WTC11 (cell line): ENCODE data around the gene C5orf24. TPM values are rescaled to one million over a fixed set of nuclear protein-coding genes. Genes with fewer than 3 reads are reported as not detected.

Experiments
- ATAC-seq: fragments of 200-7000 bp; cut with Tn5 transposase; 2 replicates; pipeline ENCODE4 v1.10.0; 2021; ENCODE audit warnings: mild to moderate bottlenecking, moderate library complexity
- Bru-seq: library from RNA; stranded (reverse); fragments of 400-500 nt; gene quantifications from one replicate; lab custom pipeline; 2021; lab: Mats Ljungman, UMichigan
- CTCF ChIA-PET: fragments of 300-600 bp; sonication (Branson Sonifier 250); formaldehyde crosslinking; loops from one replicate; lab custom pipeline; 2021; ENCODE audit warnings: antibody characterized with exemption; lab: Charles Lee
- POLR2A ChIA-PET: fragments of 350-600 bp; sonication (Branson Sonifier 250); formaldehyde crosslinking; loops from one replicate; lab custom pipeline; 2021; ENCODE audit warnings: antibody characterized with exemption; lab: Charles Lee
- DNase-seq: peaks from one replicate; pipeline ENCODE4 v3.0.0; 2021; ENCODE audit warnings: low spot score
- H3K27ac Mint-ChIP-seq: 2 replicates; pipeline ENCODE4 v1.8.0; 2021; ENCODE audit warnings: mixed read lengths
- H3K27me3 Mint-ChIP-seq: 2 replicates; pipeline ENCODE4 v1.8.0; 2021; ENCODE audit warnings: low read depth, mild to moderate bottlenecking, moderate library complexity, mixed read lengths
- H3K36me3 Mint-ChIP-seq: 2 replicates; pipeline ENCODE4 v1.8.0; 2021; ENCODE audit warnings: mixed read lengths
- H3K4me1 Mint-ChIP-seq: 2 replicates; pipeline ENCODE4 v1.8.0; 2022; ENCODE audit warnings: mixed read lengths
- H3K4me3 Mint-ChIP-seq: 2 replicates; pipeline ENCODE4 v1.8.0; 2021; ENCODE audit warnings: mild to moderate bottlenecking, moderate library complexity, mixed read lengths
- H3K9me3 Mint-ChIP-seq: 2 replicates; pipeline ENCODE4 v1.8.0; 2021; ENCODE audit warnings: mixed read lengths
- ATF1 ChIP-seq: sonication (generic); formaldehyde crosslinking; IDR thresholded peaks from 2 replicates; pipeline ENCODE4 v1.8.1; 2023; ENCODE audit warnings: mild to moderate bottlenecking, moderate library complexity, missing genetic modification reagents
- FOXJ3 ChIP-seq: sonication (generic); formaldehyde crosslinking; IDR thresholded peaks from 2 replicates; pipeline ENCODE4 v1.9.0; 2021; ENCODE audit warnings: missing genetic modification reagents, mild to moderate bottlenecking, borderline replicate concordance
- JUN ChIP-seq: sonication (generic); formaldehyde crosslinking; IDR thresholded peaks from 2 replicates; pipeline ENCODE4 v1.8.0; 2023; ENCODE audit warnings: mild to moderate bottlenecking, missing genetic modification reagents
- MXD4 ChIP-seq: fragments of 250-450 bp; sonication (Bioruptor Pico); IDR thresholded peaks from 2 replicates; pipeline ENCODE4 v1.8.0; 2021; ENCODE audit warnings: mild to moderate bottlenecking, moderate library complexity, borderline replicate concordance
- NR1H2 ChIP-seq: sonication (generic); formaldehyde crosslinking; IDR thresholded peaks from 2 replicates; pipeline ENCODE4 v1.9.0; 2021; ENCODE audit warnings: mild to moderate bottlenecking, moderate library complexity, missing genetic modification reagents
- SP1 ChIP-seq: sonication (generic); formaldehyde crosslinking; conservative IDR thresholded peaks from 2 replicates; pipeline ENCODE4 v1.8.1; 2022; ENCODE audit warnings: missing genetic modification reagents
- TP53 ChIP-seq: sonication (generic); formaldehyde crosslinking; IDR thresholded peaks from 2 replicates; pipeline ENCODE4 v1.8.1; 2023; ENCODE audit warnings: mild to moderate bottlenecking, missing genetic modification reagents
- ZBTB21 ChIP-seq: sonication (generic); formaldehyde crosslinking; IDR thresholded peaks from 2 replicates; pipeline ENCODE4 v1.8.1; 2023; ENCODE audit warnings: mild to moderate bottlenecking, missing genetic modification reagents, borderline replicate concordance
- ZNF416 ChIP-seq: fragments of 250-450 bp; sonication (Bioruptor Pico); IDR thresholded peaks from 2 replicates; pipeline ENCODE4 v1.9.0; 2021; ENCODE audit warnings: mild to moderate bottlenecking, inconsistent platforms
- long read RNA-seq, 3 experiments: library from RNA in 1 of 3; library from capped mRNA in 1 of 3; library from polyadenylated mRNA in 1 of 3; unstranded in 2 of 3; stranded (forward) in 1 of 3; transcript quantifications; one replicate each; pipeline ENCODE4 v2.0.0, GENCODE V29; 2021
- total RNA-seq: library from RNA; stranded (reverse); gene quantifications from 3 replicates; pipeline ENCODE4 v1.2.3, GENCODE V29; 2021
- TF ChIP-seq, protein P1 (sequence below): sonication (generic); formaldehyde crosslinking; IDR thresholded peaks from 2 replicates; pipeline ENCODE4 v1.8.1; 2023; ENCODE audit warnings: mild to moderate bottlenecking, missing genetic modification reagents, borderline replicate concordance
- TF ChIP-seq, protein P2 (sequence below): fragments of 250-450 bp; sonication (Bioruptor Pico); conservative IDR thresholded peaks from 2 replicates; pipeline ENCODE4 v1.9.0; 2021; ENCODE audit warnings: mild to moderate bottlenecking
- TF ChIP-seq, protein P3 (sequence below): sonication (generic); formaldehyde crosslinking; IDR thresholded peaks from 2 replicates; pipeline ENCODE4 v1.8.1; 2023; ENCODE audit warnings: mild to moderate bottlenecking, missing genetic modification reagents, moderate library complexity
- TF ChIP-seq, protein P4 (sequence below): sonication (generic); formaldehyde crosslinking; conservative IDR thresholded peaks from 2 replicates; pipeline ENCODE4 v1.8.1; 2023; ENCODE audit warnings: mild to moderate bottlenecking, low read depth, missing genetic modification reagents, moderate library complexity
- TF ChIP-seq, protein P5 (sequence below): fragments of 250-450 bp; sonication (Bioruptor Pico); IDR thresholded peaks from 2 replicates; pipeline ENCODE4 v1.9.0; 2021; ENCODE audit warnings: mild to moderate bottlenecking
- TF ChIP-seq, protein P6 (sequence below): sonication (generic); formaldehyde crosslinking; IDR thresholded peaks from 2 replicates; pipeline ENCODE4 v1.8.1; 2023; ENCODE audit warnings: mild to moderate bottlenecking, missing genetic modification reagents
- TF ChIP-seq, protein P7 (sequence below): sonication (generic); formaldehyde crosslinking; IDR thresholded peaks from 2 replicates; pipeline ENCODE4 v1.8.0; 2023; ENCODE audit warnings: missing genetic modification reagents

The C5orf24 gene
- 15.7 to 21.2 TPM (median 20.6 TPM) in 3 replicates for total RNA-seq
- Bru-seq, nascent RNA, result percentile 90 among the genes with signal in this experiment
- long read RNA-seq, experiment 1, full-length matches to known transcripts, result 46 of 62 reads
- long read RNA-seq, experiment 1, partial matches to known transcripts, result 0 of 62 reads
- long read RNA-seq, experiment 1, other reads (novel, unspliced or antisense), result 16 of 62 reads
- long read RNA-seq, experiment 2, full-length matches to known transcripts, result 5 of 20 reads
- long read RNA-seq, experiment 2, partial matches to known transcripts, result 0 of 20 reads
- long read RNA-seq, experiment 2, other reads (novel, unspliced or antisense), result 15 of 20 reads
- long read RNA-seq, experiment 3, partial matches to known transcripts, result 0 of 5 reads
- long read RNA-seq, experiment 3, other reads (novel, unspliced or antisense), result 1 of 5 reads

DNA sequence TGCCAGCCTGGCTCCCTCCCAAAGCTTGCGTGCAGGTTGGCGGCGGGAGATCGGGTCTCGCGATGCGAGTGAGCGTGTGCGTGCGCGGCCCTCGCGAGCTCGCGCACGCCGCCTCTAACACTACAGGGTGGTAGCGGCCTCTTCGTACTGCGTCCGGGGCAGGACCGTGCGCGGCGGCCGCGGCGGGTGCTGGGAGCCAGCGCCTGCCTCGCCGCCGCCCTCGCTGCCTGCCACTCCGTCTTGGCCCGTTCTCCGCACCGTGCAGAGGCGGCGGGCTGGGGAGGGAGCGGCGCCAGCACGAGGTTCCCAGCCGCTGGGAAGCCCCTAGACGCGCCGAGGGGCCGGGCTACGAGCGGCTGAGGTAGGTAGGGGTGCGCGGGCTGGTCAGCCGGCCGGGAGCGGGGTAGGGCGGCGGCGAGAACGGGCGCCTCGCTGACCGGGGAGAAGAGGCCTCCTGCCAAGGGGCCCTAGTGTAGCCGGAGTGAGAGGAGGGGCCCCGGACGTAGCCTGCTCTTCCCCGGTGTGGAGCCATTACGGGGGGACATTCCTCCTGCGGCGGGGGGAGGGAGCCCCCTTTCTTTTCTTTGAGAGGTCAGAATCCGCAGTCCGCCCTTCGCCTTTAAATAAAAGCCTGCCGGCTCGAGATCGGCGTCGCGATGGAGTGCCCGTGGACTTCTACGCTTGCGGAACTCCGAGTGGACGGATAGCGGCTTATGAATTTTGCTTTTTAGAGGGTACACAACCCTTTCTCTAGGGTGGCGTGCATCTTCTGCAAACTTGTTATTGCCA, at the start of gene C5orf24:
Gene C5orf24 (plus strand): TSS at position 117 of the 789 bp plus-strand sequence. CDS start 8,933 bp downstream, outside the sequence.
- peaks cover 14% of the 10 kb centered on the region for H3K4me1 Mint-ChIP-seq
- DNase-seq (peak; percentile 76), ATAC-seq (peak; percentile 85)
- peaks cover 9% of the 10 kb centered on the region for H3K36me3 Mint-ChIP-seq
- H3K4me3 Mint-ChIP-seq, result peak within 1 kb of the TSS; percentile 87
- H3K9me3 Mint-ChIP-seq, result no peaks in the 10 kb centered on the region
- CTCF ChIA-PET, result interaction anchor here (0.5 to 1.3 kb wide), 2 partner anchors 59 to 84 kb away, joined by 6 to 13 read pairs; partner anchors contain the start of gene PCBD2
- no peaks in the 10 kb centered on the region for H3K27me3 Mint-ChIP-seq
- peak within 1 kb of the TSS; percentile 65 for H3K27ac Mint-ChIP-seq
- POLR2A ChIA-PET, result interaction anchor here (1.0 to 1.3 kb wide), 4 partner anchors 10 to 108 kb away, joined by 3 to 4 read pairs (median 4); partner anchors contain the start of genes CAMLG, PCBD2 and TXNDC15
- TF ChIP-seq ZBTB21 (CRISPR knock-in tag), result peak; percentile 90; the same call in 1 of the 2 replicates
- TF ChIP-seq, protein P1, sequence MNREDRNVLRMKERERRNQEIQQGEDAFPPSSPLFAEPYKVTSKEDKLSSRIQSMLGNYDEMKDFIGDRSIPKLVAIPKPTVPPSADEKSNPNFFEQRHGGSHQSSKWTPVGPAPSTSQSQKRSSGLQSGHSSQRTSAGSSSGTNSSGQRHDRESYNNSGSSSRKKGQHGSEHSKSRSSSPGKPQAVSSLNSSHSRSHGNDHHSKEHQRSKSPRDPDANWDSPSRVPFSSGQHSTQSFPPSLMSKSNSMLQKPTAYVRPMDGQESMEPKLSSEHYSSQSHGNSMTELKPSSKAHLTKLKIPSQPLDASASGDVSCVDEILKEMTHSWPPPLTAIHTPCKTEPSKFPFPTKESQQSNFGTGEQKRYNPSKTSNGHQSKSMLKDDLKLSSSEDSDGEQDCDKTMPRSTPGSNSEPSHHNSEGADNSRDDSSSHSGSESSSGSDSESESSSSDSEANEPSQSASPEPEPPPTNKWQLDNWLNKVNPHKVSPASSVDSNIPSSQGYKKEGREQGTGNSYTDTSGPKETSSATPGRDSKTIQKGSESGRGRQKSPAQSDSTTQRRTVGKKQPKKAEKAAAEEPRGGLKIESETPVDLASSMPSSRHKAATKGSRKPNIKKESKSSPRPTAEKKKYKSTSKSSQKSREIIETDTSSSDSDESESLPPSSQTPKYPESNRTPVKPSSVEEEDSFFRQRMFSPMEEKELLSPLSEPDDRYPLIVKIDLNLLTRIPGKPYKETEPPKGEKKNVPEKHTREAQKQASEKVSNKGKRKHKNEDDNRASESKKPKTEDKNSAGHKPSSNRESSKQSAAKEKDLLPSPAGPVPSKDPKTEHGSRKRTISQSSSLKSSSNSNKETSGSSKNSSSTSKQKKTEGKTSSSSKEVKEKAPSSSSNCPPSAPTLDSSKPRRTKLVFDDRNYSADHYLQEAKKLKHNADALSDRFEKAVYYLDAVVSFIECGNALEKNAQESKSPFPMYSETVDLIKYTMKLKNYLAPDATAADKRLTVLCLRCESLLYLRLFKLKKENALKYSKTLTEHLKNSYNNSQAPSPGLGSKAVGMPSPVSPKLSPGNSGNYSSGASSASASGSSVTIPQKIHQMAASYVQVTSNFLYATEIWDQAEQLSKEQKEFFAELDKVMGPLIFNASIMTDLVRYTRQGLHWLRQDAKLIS (CRISPR knock-in tag), result 0 out of 2 replicates have a peak, but pooled peaks have one; percentile 58
- no peak for TF ChIP-seq MXD4 (CRISPR knock-in tag)
- TF ChIP-seq FOXJ3 (CRISPR knock-in tag), result no peak
- TF ChIP-seq, protein P2, sequence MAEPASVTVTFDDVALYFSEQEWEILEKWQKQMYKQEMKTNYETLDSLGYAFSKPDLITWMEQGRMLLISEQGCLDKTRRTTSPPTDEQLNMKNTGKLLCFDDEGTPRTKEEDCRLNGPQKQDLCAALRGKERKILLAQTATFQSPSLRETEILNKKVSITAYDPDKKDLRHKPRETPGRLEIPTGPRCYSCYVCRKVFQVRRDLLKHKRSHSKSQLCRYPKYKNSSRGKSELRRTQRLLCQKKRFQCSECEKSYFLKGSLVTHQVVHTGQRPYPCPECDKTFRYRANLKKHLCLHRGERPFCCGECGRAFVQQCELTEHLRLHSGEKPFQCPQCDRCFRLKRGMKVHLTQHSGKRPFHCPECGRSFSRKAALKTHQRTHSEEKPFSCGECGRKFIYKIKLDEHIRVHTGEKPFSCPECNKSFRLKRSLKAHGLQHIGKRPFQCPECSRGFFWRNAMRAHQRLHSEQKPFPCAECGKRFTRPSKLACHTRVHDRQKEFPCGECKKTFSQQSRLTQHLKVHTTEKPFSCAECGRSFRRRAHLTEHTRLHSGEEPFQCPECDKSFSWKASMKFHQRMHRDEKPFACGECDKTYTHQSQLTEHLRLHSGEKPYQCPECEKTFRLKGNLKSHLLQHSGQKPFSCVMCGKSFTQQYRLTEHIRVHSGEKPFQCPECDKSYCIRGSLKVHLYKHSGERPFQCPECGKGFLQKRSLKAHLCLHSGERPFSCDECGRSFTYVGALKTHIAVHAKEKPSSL, result no peak
- TF ChIP-seq, protein P3, sequence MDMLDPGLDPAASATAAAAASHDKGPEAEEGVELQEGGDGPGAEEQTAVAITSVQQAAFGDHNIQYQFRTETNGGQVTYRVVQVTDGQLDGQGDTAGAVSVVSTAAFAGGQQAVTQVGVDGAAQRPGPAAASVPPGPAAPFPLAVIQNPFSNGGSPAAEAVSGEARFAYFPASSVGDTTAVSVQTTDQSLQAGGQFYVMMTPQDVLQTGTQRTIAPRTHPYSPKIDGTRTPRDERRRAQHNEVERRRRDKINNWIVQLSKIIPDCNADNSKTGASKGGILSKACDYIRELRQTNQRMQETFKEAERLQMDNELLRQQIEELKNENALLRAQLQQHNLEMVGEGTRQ, result peak; percentile 36; the same call in 1 of the 2 replicates
- TF ChIP-seq ZNF416, result peak; percentile 88
- TF ChIP-seq, protein P4, sequence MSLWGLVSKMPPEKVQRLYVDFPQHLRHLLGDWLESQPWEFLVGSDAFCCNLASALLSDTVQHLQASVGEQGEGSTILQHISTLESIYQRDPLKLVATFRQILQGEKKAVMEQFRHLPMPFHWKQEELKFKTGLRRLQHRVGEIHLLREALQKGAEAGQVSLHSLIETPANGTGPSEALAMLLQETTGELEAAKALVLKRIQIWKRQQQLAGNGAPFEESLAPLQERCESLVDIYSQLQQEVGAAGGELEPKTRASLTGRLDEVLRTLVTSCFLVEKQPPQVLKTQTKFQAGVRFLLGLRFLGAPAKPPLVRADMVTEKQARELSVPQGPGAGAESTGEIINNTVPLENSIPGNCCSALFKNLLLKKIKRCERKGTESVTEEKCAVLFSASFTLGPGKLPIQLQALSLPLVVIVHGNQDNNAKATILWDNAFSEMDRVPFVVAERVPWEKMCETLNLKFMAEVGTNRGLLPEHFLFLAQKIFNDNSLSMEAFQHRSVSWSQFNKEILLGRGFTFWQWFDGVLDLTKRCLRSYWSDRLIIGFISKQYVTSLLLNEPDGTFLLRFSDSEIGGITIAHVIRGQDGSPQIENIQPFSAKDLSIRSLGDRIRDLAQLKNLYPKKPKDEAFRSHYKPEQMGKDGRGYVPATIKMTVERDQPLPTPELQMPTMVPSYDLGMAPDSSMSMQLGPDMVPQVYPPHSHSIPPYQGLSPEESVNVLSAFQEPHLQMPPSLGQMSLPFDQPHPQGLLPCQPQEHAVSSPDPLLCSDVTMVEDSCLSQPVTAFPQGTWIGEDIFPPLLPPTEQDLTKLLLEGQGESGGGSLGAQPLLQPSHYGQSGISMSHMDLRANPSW (CRISPR knock-in tag), result no peak
- TF ChIP-seq TP53 (CRISPR knock-in tag), result peak; percentile 92; the same call in 1 of the 2 replicates
- TF ChIP-seq, protein P5, sequence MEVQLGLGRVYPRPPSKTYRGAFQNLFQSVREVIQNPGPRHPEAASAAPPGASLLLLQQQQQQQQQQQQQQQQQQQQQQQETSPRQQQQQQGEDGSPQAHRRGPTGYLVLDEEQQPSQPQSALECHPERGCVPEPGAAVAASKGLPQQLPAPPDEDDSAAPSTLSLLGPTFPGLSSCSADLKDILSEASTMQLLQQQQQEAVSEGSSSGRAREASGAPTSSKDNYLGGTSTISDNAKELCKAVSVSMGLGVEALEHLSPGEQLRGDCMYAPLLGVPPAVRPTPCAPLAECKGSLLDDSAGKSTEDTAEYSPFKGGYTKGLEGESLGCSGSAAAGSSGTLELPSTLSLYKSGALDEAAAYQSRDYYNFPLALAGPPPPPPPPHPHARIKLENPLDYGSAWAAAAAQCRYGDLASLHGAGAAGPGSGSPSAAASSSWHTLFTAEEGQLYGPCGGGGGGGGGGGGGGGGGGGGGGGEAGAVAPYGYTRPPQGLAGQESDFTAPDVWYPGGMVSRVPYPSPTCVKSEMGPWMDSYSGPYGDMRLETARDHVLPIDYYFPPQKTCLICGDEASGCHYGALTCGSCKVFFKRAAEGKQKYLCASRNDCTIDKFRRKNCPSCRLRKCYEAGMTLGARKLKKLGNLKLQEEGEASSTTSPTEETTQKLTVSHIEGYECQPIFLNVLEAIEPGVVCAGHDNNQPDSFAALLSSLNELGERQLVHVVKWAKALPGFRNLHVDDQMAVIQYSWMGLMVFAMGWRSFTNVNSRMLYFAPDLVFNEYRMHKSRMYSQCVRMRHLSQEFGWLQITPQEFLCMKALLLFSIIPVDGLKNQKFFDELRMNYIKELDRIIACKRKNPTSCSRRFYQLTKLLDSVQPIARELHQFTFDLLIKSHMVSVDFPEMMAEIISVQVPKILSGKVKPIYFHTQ, result no peak
- peak; percentile 91; the same call in 1 of the 2 replicates for TF ChIP-seq ATF1 (CRISPR knock-in tag)
- TF ChIP-seq, protein P6, sequence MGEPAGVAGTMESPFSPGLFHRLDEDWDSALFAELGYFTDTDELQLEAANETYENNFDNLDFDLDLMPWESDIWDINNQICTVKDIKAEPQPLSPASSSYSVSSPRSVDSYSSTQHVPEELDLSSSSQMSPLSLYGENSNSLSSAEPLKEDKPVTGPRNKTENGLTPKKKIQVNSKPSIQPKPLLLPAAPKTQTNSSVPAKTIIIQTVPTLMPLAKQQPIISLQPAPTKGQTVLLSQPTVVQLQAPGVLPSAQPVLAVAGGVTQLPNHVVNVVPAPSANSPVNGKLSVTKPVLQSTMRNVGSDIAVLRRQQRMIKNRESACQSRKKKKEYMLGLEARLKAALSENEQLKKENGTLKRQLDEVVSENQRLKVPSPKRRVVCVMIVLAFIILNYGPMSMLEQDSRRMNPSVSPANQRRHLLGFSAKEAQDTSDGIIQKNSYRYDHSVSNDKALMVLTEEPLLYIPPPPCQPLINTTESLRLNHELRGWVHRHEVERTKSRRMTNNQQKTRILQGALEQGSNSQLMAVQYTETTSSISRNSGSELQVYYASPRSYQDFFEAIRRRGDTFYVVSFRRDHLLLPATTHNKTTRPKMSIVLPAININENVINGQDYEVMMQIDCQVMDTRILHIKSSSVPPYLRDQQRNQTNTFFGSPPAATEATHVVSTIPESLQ, result no peak
- TF ChIP-seq, protein P7, sequence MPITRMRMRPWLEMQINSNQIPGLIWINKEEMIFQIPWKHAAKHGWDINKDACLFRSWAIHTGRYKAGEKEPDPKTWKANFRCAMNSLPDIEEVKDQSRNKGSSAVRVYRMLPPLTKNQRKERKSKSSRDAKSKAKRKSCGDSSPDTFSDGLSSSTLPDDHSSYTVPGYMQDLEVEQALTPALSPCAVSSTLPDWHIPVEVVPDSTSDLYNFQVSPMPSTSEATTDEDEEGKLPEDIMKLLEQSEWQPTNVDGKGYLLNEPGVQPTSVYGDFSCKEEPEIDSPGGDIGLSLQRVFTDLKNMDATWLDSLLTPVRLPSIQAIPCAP (CRISPR knock-in tag), result no peak
- peak; percentile 71; the same call in 1 of the 2 replicates for TF ChIP-seq JUN
- TF ChIP-seq SP1, result no peak; the same call in 1 of the 2 replicates
- no peak for TF ChIP-seq NR1H2 (CRISPR knock-in tag)
